Neural cell (in vitro differentiated cells): ENCODE data around the gene RASGEF1C.

ENCODE experiments used
- CTCF ChIP-seq: fragments of 450-650 bp; IDR thresholded peaks from 2 replicates; pipeline ENCODE4 v1.5.1; 2014; ENCODE audit warnings: antibody characterized with exemption, mild to moderate bottlenecking, moderate library complexity; ENCODE audit not compliant: poor library complexity, severe bottlenecking
- EP300 ChIP-seq: fragments of 450-650 bp; conservative IDR thresholded peaks from 2 replicates; pipeline ENCODE4 v1.6.1; 2014; ENCODE audit warnings: antibody characterized with exemption, mild to moderate bottlenecking, moderate library complexity; ENCODE audit not compliant: poor library complexity, severe bottlenecking
- EZH2 ChIP-seq: fragments of 200-600, 300-800 bp; shearing (Covaris generic), sonication (generic); IDR thresholded peaks from 2 replicates; pipeline ENCODE4 v1.6.1; 2014; ENCODE audit warnings: antibody characterized with exemption, low read length, borderline replicate concordance, mild to moderate bottlenecking; ENCODE audit not compliant: insufficient read depth, poor library complexity, severe bottlenecking
- MXI1 ChIP-seq: fragments of 450-650 bp; conservative IDR thresholded peaks from 2 replicates; pipeline ENCODE4 v1.6.1; 2014; ENCODE audit warnings: antibody characterized with exemption, mild to moderate bottlenecking; ENCODE audit not compliant: poor library complexity, severe bottlenecking
- POLR2AphosphoS5 ChIP-seq: IDR thresholded peaks from 2 replicates; pipeline ENCODE4 v1.6.1; 2012
- TAF1 ChIP-seq: IDR thresholded peaks from 2 replicates; pipeline ENCODE4 v1.6.1; 2012; ENCODE audit warnings: low read depth

GRCh38 chr5:180107005-180107404, 102.0 kb downstream of the RASGEF1C start:
- TF ChIP-seq CTCF (no peak), TAF1 (no peak), MXI1 (no peak), POLR2AphosphoS5 (no peak), EP300 (no peak), EZH2 (no peak)
